PFSK-1 (cell line): ENCODE data around the gene DIP2C.

Experiments used
- POLR2AphosphoS5 ChIP-seq: IDR thresholded peaks from 2 replicates; pipeline ENCODE4 v1.6.1; 2012; ENCODE audit warnings: low read depth, mild to moderate bottlenecking, control low read depth, low read length, moderate library complexity
- SIN3A ChIP-seq: IDR thresholded peaks from 2 replicates; pipeline ENCODE4 v1.6.1; 2012; ENCODE audit warnings: mild to moderate bottlenecking, low read length, moderate library complexity, borderline replicate concordance; ENCODE audit not compliant: insufficient read depth

- TF ChIP-seq POLR2AphosphoS5 (no peak), SIN3A (no peak)
Observed at GRCh38 chr10:546971-547590, 142.4 kb downstream of the DIP2C start.
